Stimulated activated CD4-positive, alpha-beta T cell treated with anti-CD3 and anti-CD28 coated beads, Interleukin-1b, Interleukin-23, amount 100 ng/mL, for 48 hours (primary cell): ENCODE measurements around the gene SDHA.
A peak's percentile ranks its signal among the peaks of the same experiment; 100 is the strongest.
"Not testable (repeated sequence)": the region's sequence is repeated elsewhere in the genome, so short reads cannot be mapped to it uniquely, and the experiment has no call there.

Source experiments
- DNase-seq: peaks from one replicate; pipeline ENCODE4 v3.0.0-alpha.2; 2020

Gene SDHA

GRCh38 chr5:223791-224190 is 5.7 kb downstream of the SDHA start:
- no peak for DNase-seq

DNA sequence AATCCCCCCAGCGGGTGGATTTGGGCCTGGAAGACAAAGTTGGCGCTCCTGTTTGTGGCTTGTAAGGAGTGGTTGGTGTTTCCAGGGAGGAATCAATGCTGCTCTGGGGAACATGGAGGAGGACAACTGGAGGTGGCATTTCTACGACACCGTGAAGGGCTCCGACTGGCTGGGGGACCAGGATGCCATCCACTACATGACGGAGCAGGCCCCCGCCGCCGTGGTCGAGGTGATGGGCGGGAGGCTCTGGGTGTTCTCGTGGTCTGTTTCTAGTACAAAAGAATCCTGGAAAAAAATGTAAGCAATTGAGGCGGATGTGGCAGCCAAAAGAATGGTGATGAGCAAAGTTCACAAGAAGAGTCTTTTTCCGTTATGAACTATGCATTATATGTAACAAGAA is 7.2 kb downstream of the SDHA start:
- DNase-seq = no peak

- not testable (repeated sequence) for DNase-seq
Observed at GRCh38 chr5:227375-227774, 9.3 kb downstream of the SDHA start.

- DNase-seq = no peak
Observed at GRCh38 chr5:228886-229285, 10.8 kb downstream of the SDHA start.

DNA sequence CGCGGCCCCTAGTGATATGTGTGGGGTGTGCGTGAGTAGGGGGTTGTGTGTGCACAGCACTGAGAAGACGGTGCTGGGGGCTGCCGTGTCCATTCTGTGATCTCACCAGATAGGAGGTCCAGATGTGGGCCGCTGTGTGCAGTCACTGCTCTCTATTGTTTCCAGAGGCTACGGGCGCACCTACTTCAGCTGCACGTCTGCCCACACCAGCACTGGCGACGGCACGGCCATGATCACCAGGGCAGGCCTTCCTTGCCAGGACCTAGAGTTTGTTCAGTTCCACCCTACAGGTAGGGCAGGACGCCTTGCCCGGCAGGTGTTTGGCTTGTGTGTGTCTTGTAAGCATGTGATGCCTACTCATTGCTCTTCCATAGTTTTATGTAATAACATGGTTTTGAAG is 12.6 kb downstream of the SDHA start:
- no peak for DNase-seq

DNA sequence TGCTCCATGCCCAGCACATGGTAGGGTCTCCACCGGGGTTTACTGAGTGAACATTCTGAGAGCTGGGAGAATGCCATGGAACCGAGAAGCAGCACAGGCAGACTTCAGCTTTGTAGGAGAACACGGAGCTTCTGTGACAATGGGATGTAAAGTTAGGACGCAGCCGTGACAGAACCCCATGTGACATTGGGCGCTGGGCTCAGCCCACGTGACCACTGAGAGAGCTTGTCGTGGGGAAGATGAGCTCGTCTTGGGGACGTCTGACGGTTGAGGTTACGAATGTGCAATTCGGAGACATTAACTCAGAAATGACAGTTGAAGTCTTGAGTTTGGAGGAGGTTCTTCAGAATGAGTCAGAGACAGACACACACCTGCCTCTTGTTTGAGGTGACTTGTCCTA is 13.5 kb downstream of the SDHA start:
- DNase-seq = no peak

- not testable (repeated sequence) for DNase-seq
Observed at GRCh38 chr5:233426-233825, 15.3 kb downstream of the SDHA start.

- DNase-seq = no peak
Observed at GRCh38 chr5:234450-234849, 16.3 kb downstream of the SDHA start.

GRCh38 chr5:235527-235926 is 17.4 kb downstream of the SDHA start:
- not testable (repeated sequence) for DNase-seq

DNA sequence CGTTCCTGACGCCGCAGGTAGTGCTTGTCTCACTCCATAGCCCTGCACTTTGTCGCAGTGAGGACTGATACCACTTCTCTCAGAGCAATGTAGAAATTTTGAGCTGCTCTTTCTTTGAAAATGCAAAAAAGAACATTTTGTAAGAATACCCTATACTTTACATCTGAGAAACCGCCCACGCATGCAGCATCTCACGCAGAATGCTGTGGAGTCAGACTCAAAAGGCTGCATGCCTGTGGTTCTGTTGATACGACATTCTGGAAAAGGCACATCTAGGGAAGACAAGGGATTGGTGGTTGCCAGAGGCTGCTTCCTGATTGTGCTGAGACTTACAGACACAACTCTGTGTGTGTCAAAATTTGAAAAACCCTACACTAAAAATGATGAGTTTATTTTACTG is 19.8 kb downstream of the SDHA start:
- DNase-seq = not testable (repeated sequence)

- not testable (repeated sequence) for DNase-seq
Observed at GRCh38 chr5:240550-240949, 22.4 kb downstream of the SDHA start.

GRCh38 chr5:241045-241669 is 23.0 kb downstream of the SDHA start:
- not testable (repeated sequence) for DNase-seq

- peak; percentile 37 for DNase-seq
Observed at GRCh38 chr5:243683-244367, 25.7 kb downstream of the SDHA start.

DNA sequence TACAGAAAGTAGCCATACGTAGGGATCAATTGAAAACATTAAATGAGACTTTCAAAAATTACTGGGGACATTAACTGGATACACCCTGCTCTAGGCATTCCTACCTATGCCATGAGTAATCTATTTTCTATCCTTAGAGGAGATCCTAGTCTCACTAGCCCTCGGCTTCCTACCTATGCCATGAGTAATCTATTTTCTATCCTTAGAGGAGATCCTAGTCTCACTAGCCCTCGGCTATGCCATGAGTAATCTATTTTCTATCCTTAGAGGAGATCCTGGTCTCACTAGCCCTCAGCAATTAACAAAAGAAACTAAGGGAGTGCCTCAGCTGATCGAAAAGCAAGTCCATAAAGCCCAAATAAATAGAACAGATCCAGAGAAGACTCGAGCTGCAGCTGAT is 27.6 kb downstream of the SDHA start:
- not testable (repeated sequence) for DNase-seq

GRCh38 chr5:250396-250795 is 32.3 kb downstream of the SDHA start:
- DNase-seq = not testable (repeated sequence)

GRCh38 chr5:251016-251415 is 32.9 kb downstream of the SDHA start:
- not testable (repeated sequence) for DNase-seq

- not testable (repeated sequence) for DNase-seq
Observed at GRCh38 chr5:251538-251937, 33.4 kb downstream of the SDHA start.

GRCh38 chr5:251975-252374 is 33.9 kb downstream of the SDHA start:
- DNase-seq = not testable (repeated sequence)

DNA sequence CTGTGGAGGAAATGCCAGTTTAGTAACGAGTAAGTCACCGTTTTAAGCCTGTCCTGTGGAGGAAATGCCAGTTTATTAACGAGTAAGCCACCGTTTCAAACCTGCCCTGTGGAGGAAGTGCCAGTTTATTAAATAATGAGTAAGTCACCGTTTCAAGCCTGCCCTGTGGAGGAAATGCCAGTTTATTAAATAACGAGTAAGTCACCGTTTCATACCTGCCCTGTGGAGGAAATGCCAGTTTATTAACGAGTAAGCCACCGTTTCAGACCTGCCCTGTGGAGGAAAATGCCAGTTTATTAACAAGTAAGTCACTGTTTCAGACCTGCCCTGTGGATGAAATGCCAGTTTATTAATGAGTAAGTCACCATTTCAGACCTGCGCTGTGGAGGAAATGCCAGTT is 34.4 kb downstream of the SDHA start:
- no peak for DNase-seq

GRCh38 chr5:254322-254721 is 36.2 kb downstream of the SDHA start:
- DNase-seq = not testable (repeated sequence)

DNA sequence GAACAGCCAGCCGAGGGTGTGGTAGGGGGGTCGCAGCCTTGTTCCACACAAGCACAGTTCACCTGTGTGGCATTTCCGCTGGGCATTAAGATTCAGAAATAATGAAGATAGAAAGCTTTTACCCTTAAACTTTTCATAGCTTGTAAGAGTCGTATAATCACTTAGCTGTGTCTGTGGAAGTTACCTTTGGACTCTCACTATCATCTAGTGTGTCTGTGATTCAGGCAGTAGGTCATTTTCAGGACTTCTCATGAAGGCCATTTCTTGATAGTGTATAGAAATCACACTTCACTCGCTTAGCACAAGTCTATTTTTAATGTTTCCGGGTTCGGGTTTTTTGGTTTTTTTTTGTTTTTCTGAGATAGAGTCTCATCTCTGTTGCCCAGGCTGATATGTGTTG is 37.0 kb downstream of the SDHA start:
- DNase-seq = not testable (repeated sequence)

- DNase-seq = not testable (repeated sequence)
Observed at GRCh38 chr5:256347-256746, 38.2 kb downstream of the SDHA start.

DNA sequence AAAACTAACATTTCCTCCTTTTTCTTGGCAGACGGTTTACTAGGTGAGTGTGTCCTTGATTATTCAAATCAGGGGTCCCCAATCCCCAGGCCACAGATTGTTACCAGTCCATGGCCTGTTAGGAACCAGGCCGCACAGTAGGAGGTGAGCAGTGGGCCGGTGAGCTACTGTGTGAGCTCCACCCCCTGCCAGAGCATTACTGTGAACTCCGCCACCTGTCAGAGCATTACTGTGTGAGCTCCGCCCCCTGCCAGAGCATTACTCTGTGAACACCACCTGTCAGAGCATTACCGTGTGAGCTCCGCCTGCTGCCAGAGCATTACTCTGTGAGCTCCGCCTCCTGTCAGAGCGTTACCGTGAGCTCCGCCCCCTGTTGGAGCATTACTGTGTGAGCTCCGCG is 39.0 kb downstream of the SDHA start:
- DNase-seq = no peak

DNA sequence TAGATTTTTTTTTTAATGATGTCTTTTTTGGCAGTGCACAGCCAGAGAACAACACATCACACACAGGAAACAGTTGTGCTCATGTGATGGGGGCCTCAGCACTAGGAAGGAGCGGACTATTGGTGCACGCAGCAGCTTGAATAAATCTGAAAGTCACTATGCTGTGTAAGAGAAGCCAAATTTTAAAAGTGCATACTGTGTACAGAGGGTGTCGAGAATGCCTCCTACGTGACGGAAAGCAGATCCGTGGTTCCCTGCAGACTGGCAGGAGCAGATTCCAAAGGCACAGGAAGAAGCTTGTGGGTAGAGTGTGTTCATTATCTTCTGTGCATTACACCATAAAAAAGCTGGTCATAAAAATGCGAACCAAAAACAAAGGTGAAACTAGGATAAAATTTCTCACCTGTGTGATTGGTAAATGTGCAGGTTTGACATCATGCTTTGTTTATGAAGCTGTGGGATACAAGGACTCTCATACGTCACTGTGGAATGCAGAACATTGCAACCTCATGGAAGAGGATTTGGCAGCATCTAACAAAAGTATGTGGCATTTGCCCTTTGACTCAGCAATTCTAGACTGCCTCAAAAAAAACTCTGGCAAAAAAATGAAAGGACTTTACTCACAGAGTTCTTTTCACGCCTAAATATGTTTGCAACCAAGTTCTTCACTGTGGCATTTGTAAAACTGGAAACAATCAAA is 45.3 kb downstream of the SDHA start:
- DNase-seq = not testable (repeated sequence)
